Measurements from ENCODE around the gene IGF2BP3. TPM values are rescaled to one million over a fixed set of nuclear protein-coding genes. Genes with fewer than 3 reads are reported as not detected.

IGF2BP3 gene
- total and polyA plus RNA-seq, 12 donors: 0.03 to 67.4 (median 0.68) TPM; not detected in 3

- TF ChIP-seq POLR2A (IDR thresholded peaks at IDR 0.05) (no peak), CTCF (IDR thresholded peaks at IDR 0.05) (peak in 2 of 6 experiments; percentile 22 to 34)
- WGBS, 4 donors: 11 to 21% (median 18%) methylated on average over 6 of the region's 6 CpGs
- H3K4me1 ChIP-seq (replicated peaks in 1 of 2): peaks cover 0 to 4% of the 10 kb centered on the region in 2 donors
- no peaks in the 10 kb centered on the region for H3K27me3 ChIP-seq
- H3K9me3 ChIP-seq (replicated peaks in 1 of 3): no peaks in the 10 kb centered on the region
- H3K4me3 ChIP-seq: no peak overlapping the region
- no peaks in the 10 kb centered on the region for H3K36me3 ChIP-seq (replicated peaks in 1 of 2)
- intact Hi-C loops (cut with DNase I): no loop called here
- no peak for DNase-seq
- no peak overlapping the region for H3K27ac ChIP-seq
These were observed 112.8 kb downstream of the IGF2BP3 start for GRCh38 chr7:23357190-23358093.

- no peaks in the 10 kb centered on the region for H3K36me3 ChIP-seq (replicated peaks in 1 of 2)
- no peak for DNase-seq
- no peak overlapping the region for H3K4me3 ChIP-seq
- H3K27me3 ChIP-seq: no peaks in the 10 kb centered on the region
- 58 to 60% (median 59%) methylated on average over 3 of the region's 3 CpGs for WGBS, 4 donors
- TF ChIP-seq CTCF (IDR thresholded peaks at IDR 0.05) (no peak), POLR2A (IDR thresholded peaks at IDR 0.05) (no peak)
- H3K9me3 ChIP-seq (replicated peaks in 1 of 3): no peaks in the 10 kb centered on the region
- intact Hi-C loops (cut with DNase I): no loop called here
- peaks cover 0 to 4% of the 10 kb centered on the region in 2 donors for H3K4me1 ChIP-seq (replicated peaks in 1 of 2)
- H3K27ac ChIP-seq: no peak overlapping the region
These were observed 113.6 kb downstream of the IGF2BP3 start for GRCh38 chr7:23356726-23357125.

GRCh38 chr7:23356168-23356567 is 114.1 kb downstream of the IGF2BP3 start:
- Histone ChIP-seq H3K36me3 (replicated peaks in 1 of 2) (no peaks in the 10 kb centered on the region), H3K4me3 (no peak overlapping the region), H3K4me1 (replicated peaks in 1 of 2) (peaks cover 0 to 4% of the 10 kb centered on the region in 2 donors), H3K9me3 (replicated peaks in 1 of 3) (no peaks in the 10 kb centered on the region), H3K27ac (no peak overlapping the region), H3K27me3 (no peaks in the 10 kb centered on the region)
- intact Hi-C loops (cut with DNase I): no loop called here
- WGBS, 4 donors: 55 to 95% (median 74%) methylated on average over 2 to 3 of the region's 3 CpGs
- DNase-seq: no peak
- no peak for TF ChIP-seq CTCF (IDR thresholded peaks at IDR 0.05)
- no peak for TF ChIP-seq POLR2A (IDR thresholded peaks at IDR 0.05)

- H3K27me3 ChIP-seq: no peaks in the 10 kb centered on the region
- TF ChIP-seq CTCF (IDR thresholded peaks at IDR 0.05) (no peak), POLR2A (IDR thresholded peaks at IDR 0.05) (no peak)
- no peak overlapping the region for H3K4me3 ChIP-seq
- H3K36me3 ChIP-seq (replicated peaks in 1 of 2): no peaks in the 10 kb centered on the region
- intact Hi-C loops (cut with DNase I): no loop called here
- WGBS, 4 donors: 83 to 91% (median 84%) methylated on average over 5 of the region's 5 CpGs
- H3K9me3 ChIP-seq (replicated peaks in 1 of 3): no peaks in the 10 kb centered on the region
- no peak overlapping the region for H3K27ac ChIP-seq
- peaks cover 0 to 4% of the 10 kb centered on the region in 2 donors for H3K4me1 ChIP-seq (replicated peaks in 1 of 2)
- DNase-seq: no peak
These were observed 117.1 kb downstream of the IGF2BP3 start for GRCh38 chr7:23353172-23353571.
